NCI-H1092 treated with DMSO at 0.1 percent for 48 hours (cell line): Measurements from ENCODE around the gene SSC5D.
"Not testable (repeated sequence)": the region's sequence is repeated elsewhere in the genome, so short reads cannot be mapped to it uniquely, and the experiment has no call there.

ENCODE experiments used
- DNase-seq: peaks from one replicate; lab custom pipeline; 2025; lab: John Stamatoyannopoulos, UW

The SSC5D gene

GRCh38 chr19:55486971-55487923 is 989 bp upstream of the SSC5D start:
- no peak for DNase-seq

- DNase-seq: no peak
These were observed 912 bp downstream of the SSC5D start for GRCh38 chr19:55488986-55489710.

- no peak for DNase-seq
These were observed 1.7 kb downstream of the SSC5D start for GRCh38 chr19:55489711-55490477.

- no peak for DNase-seq
These were observed 2.5 kb downstream of the SSC5D start for GRCh38 chr19:55490478-55491432.

GRCh38 chr19:55491546-55492360 is 3.5 kb downstream of the SSC5D start:
- no peak for DNase-seq

GRCh38 chr19:55492362-55492944 is 4.2 kb downstream of the SSC5D start:
- DNase-seq: peak; percentile 21

- no peak for DNase-seq
These were observed 4.9 kb downstream of the SSC5D start for GRCh38 chr19:55493052-55493644.

- no peak for DNase-seq
These were observed 5.5 kb downstream of the SSC5D start for GRCh38 chr19:55493645-55494171.

- DNase-seq: no peak
These were observed 6.0 kb downstream of the SSC5D start for GRCh38 chr19:55494172-55494761.

- DNase-seq: no peak
These were observed 7.6 kb downstream of the SSC5D start for GRCh38 chr19:55495646-55496349.

- DNase-seq: not testable (repeated sequence)
These were observed 8.6 kb downstream of the SSC5D start for GRCh38 chr19:55496820-55497219.

GRCh38 chr19:55497763-55498162 is 9.5 kb downstream of the SSC5D start:
- no peak for DNase-seq

GRCh38 chr19:55498246-55498840 is 10.1 kb downstream of the SSC5D start:
- peak; percentile 16 for DNase-seq

GRCh38 chr19:55500368-55500952 is 12.2 kb downstream of the SSC5D start:
- DNase-seq: no peak

GRCh38 chr19:55502197-55502952 is 14.1 kb downstream of the SSC5D start:
- DNase-seq: no peak

- DNase-seq: no peak
These were observed 14.9 kb downstream of the SSC5D start for GRCh38 chr19:55503157-55503501.
